NCI-H748 treated with DMSO at 0.1 percent for 48 hours (cell line): ENCODE measurements around the gene PUM1.
"Not testable (repeated sequence)": the region's sequence is repeated elsewhere in the genome, so short reads cannot be mapped to it uniquely, and the experiment has no call there.

Source experiments
- DNase-seq: peaks from one replicate; lab custom pipeline; 2025; lab: John Stamatoyannopoulos, UW

The PUM1 gene

DNA sequence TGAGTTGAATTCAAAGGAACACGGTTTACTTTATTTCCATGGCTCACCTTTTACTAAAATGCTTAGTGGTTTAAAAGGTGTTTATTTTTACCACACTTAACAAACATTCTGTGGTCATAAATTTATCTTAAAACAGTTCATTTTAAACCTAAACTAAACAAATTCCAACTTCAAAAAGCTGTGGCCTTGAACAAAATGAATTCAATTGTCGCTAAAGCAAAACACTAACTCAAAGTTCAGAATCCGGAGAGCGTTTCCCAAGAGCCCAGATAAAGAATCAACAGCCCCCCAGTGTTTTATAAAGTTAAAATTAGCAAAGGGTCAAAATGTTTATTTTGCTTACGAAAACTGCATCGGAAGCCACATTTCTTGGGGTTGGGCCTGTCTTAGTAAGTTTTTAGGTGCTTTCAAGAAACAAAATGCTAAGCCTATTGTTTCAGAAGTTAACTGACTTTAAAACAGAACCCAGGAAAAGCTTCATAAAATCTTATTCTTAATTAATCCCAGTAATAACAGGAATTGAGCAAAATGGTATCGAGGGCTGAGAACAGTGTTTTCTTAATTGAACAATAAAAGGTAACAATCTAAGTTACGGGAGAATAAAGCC, 1.3 kb downstream of the PUM1 start:
- no peak for DNase-seq

DNA sequence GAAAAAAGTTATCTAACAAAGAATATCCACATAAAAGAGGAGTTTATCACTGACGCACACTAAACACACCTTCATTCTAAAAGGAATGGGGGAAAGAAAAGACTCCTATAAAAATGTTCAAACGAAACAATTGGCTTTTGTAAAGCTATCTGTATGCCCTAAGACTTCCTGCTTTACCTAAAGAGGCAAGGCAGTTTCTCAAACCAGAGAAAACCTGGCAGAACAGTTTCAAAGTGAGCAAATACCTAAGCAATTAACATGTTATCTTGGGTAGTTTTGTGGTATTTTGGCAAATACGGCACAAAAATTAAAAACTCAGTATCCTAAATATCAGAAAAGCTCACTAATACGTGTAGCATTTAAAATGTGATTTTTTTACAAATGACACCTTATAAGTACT, 1.9 kb downstream of the PUM1 start:
- no peak for DNase-seq

DNA sequence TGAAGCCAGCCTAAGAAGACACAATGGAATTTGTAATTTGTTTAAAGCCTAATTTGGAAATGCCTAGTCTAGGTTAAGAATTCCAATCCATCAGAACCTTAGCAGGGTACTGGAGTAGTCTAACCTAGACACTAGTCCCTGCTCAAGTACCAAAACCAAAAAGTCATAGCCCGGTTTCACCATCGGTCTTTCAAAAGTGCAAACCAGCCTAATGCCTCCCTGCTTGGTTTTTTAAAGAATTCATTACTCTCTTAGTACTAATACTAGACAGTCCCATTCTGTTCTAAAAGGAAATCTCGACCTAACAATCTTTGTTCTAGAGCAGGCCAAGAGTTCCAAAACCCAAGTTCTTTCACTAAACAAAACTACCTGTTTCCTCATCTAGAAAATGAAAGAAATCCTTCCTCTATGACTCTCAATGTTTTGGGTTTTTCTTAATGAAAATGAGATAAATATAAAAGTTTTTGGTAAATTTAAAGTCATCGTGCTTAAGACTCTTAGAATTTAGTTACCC, 2.6 kb downstream of the PUM1 start:
- no peak for DNase-seq

DNA sequence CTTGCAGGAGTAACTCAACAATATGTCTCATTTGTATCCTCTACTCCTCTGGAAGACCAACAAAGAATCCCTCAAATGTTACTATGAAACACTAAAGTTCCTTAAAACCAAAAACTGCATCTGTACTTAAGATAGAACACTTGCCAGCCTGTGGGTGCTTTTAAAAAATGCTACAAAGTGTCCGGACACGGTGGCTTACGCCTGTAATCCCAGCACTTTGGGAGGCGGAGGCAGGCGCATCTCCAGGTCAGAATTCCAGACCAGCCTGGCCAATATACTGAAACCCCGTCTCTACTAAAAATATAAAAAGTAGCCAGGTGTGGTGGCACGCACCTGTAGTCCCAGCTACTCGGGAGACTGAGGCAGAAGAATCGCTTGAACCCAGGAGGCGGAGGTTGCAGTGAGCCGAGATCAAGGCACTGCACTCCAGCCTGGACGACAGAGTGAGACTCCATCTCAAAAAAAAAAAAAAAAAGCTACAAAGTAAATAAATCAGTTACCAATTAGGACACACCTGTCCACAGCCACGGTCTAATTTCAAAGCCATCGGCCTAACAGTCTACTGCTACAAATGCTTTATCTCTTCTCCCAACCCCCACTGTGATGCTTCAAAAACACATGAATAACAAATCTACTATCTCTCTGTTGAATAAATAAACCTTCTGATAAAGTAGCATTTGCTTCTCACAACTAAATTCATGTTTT, 3.2 kb downstream of the PUM1 start:
- peak; percentile 75 for DNase-seq

DNA sequence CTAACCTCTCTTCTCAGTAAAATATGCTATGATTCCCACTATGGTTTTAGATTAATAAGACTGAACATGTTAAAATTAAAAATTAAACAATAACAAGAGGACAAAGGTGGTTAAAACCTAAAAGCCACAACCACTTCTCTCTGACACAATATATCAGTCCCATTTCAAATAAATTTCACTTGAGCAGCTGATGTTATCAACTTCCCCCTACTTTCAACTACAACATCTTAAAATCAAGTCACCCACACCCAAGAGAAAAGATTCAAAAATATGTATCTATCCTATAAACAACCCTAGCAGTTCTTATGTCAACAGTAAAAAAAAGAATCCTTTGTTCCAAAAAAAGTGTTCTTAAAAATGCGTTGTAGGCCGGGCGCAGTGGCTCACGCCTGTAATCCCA, 7.5 kb downstream of the PUM1 start:
- no peak for DNase-seq

DNA sequence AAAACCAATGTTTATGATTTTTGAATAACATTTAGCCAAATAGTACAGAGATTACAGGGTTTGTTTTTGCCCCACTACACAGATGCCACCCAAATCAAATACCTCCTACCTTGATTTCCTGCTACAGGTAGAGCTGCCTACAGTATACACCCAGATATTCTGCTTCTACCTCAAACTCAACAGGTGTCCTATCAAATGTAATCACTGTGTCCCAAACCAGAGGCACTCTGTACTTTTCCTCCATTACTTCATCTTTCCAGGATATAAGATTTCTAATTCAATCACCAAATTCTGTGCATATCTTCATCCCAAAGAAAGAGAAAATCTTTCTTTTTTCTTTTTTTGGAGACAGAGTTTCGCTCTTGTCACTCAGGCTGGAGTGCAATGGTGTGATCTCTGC, 9.6 kb downstream of the PUM1 start:
- DNase-seq, result no peak

DNA sequence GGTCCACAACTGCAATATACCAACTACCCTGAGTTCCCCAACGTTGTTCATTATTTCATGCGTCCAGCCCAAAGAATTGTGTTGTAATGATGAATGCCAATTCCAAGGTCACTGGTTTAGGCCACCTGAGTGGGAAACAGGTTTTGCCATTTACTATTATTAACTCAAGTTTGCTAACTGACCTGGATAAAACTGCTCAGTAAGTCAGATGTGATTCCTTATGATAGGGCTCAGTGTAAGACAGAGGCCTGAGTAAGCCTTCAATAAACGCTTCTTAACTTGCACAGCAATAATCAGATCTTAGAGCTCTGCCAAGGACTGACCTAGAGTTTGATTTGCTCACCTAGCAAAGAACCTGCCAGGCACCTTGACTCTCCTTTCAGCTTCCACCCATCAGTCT, 10.0 kb downstream of the PUM1 start:
- DNase-seq, result no peak

DNA sequence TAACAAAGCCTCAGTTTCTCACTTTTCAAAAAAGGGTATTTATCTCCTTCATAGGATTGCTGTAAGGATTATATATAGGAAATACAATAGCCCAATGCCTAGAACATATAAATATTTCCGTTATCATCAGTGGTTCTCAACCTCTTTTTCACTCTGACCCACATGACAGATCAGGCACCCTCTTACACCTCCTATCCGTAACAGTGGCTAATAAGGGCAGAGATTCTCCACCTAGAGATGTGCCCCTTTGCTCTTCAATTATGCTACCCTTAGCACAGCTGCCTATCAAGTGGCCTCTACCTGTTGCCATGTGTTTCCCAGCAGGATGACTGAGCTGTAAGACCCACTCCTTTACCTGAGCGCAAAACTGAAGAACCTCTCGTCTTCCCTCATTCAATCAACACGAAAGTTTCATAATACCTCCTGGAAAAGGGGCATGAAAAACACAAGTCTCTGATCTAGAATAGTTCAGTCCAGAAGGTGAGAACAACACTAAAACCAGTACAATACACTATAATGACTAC, 10.5 kb downstream of the PUM1 start:
- DNase-seq, result no peak

DNA sequence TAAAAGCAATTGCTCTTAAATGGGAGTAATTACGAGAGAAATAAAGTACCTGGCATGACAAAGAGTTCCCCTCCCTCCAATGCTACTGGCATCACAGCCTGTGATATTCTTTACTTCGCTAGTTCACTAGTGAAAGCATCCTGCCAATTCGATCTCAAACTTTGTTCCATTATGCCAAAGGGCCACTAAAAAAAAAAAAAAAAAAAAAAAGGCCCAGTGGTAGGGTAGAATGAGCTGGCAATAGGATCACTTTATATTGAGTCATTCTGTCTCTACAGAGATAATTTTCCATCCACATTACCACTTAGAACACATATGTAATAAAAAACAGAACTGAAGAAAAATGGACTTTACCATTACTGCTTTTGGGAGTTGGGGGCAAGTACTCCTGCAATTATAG, 11.2 kb downstream of the PUM1 start:
- DNase-seq, result no peak

DNA sequence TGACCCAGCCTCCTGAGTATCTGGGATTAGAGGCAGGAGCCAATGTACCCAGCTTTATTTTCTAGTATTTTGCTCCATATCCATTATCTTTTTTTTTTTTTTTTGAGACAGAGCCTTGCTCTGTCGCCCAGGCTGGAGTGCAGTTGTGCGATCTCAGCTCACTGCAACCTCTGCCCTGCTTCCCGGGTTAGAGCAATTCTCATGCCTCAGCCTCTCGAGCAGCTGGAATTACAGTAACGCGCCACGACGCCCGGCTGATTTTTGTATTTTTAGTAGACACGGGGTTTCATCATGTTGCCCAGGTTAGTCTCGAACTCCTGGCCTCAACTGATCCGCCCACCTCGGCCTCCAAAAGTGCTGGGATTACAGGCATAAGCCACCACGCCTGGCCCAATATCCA, 12.9 kb downstream of the PUM1 start:
- not testable (repeated sequence) for DNase-seq

DNA sequence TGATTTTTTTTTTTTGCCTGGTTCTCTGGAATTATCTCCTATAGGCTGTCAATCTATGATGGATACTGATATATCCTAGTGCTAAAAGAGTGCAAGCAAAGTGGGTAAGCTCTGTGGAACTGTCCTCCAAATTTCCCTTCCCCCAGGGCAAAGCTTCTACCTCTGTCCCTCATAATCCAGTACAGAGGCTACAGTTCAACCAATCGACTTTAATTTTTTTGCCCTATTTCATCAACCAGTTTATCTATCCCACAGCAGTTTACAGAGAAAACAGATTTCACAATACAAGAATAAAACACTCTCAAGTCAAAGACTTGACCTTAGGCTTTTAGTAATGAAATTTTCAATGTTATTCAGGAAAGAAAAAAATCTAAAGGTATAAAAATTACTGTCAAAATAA, 13.9 kb downstream of the PUM1 start:
- no peak for DNase-seq

DNA sequence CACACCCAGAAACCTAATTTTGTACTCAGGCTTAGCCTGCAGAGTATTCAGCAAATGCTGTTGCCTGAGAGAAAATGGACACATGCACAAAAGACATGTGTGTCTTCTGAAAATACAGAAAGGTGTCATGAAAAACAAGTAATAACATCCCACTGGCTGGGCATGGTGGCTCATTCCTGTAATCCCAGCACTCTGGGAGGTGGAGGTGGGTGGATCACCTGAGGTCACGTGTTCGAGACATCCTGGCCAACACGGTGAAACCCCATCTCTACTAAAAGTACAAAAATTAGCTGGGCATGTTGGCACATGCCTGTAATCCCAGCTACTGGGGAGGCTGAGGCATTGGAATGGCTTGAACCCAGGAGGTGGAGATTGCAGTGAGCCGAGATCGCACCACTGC, 18.0 kb downstream of the PUM1 start:
- DNase-seq, result not testable (repeated sequence)

DNA sequence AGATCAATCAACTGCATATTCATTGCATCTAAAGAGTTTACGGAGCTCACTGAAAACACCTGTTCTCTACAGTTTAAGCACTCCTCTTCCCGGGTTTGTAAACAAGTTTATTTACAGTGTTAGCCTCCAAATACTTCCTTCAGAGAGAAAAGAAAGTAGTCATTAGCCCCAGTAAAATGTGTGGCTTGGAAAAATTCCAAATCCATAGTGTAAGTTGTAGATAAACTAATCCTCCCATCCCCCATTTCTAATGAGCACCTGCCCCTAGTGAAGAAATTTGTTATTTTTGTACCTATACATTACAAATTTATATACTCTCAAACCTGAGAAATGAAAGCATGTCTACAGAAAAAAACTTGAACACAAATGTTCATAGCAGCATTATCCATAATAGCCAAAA, 21.9 kb downstream of the PUM1 start:
- DNase-seq, result peak; percentile 43

DNA sequence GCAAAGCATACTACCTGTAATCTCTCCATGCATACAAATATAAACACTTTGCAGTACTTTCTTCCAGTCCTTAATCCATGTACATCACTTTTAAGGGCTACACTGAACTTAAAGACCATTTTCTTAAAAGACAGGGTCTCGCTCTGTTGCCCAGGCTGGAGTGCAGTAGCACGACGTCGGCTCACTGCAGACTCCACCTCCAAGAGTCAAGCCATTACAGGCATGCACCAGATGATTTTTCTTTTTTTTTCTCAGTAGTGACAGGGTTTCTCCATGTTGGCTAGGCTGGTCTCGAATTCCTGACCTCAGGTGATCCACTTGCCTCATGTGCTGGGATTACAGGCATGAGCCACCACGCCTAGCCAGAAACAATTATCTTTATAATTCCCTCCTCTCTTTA, 22.9 kb downstream of the PUM1 start:
- no peak for DNase-seq

DNA sequence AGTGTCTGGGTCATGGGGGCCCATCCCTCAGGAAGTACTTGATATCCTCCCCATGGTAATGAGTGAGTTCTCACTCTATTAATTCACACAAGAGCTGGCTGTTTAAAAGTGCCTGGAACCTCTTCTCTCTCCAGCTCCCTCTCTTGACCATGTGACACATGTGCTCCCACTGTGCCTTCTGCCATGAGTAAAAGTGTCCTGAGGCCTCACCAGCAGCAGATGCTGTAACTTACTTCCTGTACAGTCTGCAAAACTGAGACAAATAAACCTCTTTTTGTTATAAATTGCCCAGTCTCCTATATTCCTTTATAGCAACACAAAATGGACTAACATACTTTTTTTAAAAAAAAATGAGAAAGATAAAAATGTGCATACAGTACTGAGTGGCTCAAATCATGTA, 24.0 kb downstream of the PUM1 start:
- no peak for DNase-seq

DNA sequence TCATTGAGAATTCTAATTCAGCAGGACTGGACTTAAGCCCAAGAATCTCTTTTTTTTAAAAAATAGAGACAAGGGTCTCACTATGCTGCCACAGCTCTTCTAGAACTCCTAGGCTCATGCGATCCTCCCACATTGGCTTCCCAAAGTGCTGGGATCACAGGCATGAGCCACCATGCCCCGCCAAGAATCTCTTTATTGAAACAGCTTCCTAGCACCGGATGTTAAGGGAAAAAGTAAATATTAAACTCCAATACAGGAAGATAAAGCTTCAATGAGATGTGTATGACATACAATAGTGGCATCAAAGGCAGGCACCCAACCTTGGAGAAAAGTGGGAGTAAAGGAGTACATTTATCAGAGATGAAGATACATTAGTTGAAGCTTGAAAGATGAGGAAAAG, 25.5 kb downstream of the PUM1 start:
- DNase-seq, result peak; percentile 3

DNA sequence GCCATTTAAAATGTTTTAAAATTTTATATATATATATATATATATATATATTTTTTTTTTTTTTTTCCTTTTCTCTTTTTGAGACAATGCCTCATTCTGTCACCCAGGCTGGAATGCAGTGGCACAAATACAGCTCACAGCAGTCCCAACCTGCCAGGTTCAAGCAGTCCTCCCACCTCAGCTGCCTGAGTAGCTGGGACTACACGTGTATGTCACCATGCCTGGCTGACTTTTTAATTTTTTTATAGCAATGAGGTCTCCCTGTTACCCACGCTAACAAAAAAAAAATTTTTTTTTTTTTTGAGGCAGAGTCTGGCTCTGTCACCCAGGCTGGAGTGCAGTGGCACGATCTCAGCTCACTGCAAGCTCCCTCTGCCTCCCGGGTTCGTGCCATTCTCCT, 26.6 kb downstream of the PUM1 start:
- DNase-seq, result not testable (repeated sequence)

DNA sequence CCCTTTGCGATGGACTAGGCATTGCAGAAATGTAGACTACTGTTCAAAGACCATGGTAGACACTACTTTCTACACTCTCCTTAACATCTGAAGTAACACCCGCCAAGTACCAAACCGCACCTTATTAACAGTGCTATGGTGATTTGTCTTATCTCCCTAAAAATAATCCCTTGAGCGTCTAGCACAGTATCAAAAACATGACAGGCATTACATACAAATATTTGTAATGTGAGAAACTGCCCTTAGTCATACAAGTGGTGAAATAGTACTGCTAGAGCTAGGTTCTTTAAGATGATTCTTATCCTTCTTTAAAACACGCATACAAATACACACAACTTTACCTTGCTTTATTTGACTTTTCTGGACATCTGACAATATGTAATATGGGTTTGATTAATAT, 27.2 kb downstream of the PUM1 start:
- no peak for DNase-seq

DNA sequence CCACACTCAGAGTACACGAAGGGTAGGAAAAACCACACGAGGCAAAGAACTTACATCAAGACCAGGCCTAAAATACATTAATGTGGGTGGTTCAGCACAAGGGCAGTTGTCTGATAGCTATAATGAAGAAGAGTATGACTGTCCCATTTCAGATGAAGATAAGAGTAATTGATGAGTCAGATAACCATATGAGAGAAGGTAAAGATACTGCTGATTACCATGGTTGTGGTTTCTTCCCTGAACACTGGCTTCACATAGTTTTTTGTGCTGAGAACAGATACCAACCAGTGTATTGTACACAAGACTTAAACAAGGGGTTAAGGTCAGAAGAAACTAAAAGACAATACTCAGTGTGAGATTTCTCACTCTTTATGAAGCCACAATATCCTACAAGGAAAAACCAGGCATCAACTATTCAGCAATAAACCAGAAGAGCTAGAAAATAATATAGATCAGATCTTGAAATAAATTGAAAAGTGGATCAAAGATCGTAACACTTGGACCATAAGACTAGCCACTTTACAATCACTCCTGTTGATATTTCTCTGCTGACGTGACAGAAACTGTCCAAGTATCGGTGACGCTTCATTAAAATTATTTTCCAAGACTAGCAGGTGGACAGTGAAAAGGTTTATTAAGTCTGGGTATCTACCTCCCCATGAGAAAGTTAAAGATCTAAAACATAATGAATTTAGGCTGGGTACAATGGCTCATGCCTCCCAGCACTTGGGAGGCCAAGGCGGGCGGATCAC, 28.6 kb downstream of the PUM1 start:
- no peak for DNase-seq

DNA sequence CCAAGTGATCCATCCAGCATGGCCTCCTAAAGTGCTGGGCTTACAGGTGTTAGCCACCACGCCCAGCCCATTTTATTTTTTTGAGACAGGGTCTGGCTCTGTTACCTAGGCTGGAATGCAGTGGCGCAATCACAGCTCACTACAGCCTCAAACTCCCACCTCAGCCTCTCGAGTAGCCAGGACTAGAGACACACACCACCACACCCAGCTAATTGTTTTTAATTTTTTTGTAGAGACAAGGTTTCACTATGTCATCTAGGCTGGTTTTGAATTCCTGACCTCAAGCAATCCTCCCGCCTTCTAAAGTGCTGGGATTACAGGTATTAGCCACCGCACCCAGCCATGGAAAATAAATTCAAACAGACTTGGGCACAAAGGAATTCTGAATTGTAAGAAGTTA, 31.9 kb downstream of the PUM1 start:
- no peak for DNase-seq

DNA sequence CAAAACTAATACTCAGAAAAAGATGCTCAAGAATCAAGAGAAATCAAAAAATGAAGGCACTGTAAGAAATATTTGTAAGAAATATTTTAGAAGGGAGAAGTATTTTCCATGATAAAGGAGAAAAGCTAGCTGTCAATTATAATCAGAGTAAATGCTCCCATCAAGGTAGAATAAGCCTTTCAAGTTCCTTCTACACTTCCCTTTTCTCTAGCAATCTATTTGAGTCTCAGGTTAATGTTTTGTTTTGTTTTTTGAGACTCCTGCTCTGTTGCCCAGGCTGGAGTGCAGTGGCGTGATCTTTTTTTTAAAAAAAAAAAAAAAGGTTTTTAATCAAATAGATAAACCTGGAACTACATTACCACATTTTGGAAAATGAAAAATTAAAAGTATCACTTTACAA, 33.3 kb downstream of the PUM1 start:
- no peak for DNase-seq

DNA sequence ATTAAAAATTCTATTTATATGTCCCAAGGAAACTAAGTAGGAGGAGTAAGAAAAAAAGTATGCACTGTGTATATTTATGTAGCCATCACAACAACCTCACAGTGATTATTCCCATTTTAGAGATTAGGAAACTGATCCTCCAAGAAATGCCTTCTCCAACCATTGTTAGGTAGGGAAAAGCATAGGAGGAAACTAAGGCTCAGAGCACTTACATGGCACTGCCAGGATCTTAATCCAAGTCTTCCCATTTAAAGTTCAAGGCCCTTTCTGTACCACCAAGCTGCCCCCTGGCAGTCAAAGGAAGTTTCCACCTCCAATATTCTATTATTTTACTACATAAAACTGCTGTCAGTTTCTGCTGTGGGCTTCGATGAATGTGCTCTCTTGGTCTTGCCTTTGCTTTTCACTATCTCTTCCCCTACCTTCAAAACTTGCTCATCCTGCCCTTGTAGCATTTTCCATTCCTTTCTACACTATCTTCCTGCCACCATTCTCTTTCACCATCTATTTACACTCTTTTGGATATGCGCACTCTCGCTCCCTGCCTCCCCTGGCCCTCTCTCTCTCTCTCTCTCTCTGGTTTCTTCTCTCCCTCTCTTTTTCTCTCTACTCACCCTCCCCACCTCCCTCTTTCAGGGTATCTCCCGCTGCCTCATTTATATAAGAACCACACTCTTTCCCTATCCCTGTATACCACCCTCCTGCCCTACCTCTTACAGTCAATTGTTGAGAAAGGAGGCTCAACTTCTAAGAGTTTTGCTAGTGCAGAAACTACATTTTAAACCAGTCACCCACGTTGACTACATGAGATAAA, 34.0 kb downstream of the PUM1 start:
- DNase-seq, result no peak
